Activated T-cell treated with anti-CD3 and anti-CD28 coated beads for 4 hours (primary cell): ENCODE measurements around the gene DNAH10.

Experiments
- DNase-seq: peaks from one replicate; pipeline ENCODE4 v3.0.0-alpha.2; 2020

The DNAH10 gene

DNA sequence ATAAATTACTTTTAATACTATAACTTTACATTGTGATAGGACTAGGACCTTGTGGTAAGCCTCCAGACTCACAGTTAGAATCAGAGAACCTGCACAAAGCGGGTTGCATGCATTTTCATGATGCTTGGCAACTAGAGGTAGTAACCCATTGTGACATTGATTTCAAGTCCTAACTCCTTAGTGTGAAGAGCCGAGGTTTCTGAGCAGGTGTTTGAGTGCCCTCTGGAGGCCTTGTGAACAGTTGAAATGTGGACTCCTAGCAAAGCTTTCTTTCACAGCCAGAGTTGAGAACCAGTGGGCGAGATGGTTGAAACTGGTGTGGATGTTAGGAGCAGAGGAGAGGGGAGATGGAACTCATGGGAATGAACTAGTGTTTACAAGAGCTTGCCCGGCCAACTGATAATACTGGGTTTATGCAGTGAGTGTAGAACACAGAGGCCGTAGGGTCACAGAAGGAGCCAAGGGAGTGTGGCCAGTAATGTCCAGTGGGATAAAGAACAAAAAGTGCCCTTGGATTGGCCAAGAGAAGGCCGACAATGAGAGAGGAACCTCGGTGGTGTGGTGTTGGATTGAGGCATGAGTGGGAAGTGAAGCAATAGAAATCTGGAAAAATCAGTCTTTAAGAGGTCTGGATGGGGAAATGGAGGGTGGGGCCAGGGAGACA is 221.9 kb downstream of the DNAH10 start:
- DNase-seq: no peak

GRCh38 chr12:123984903-123985302 is 222.8 kb downstream of the DNAH10 start:
- DNase-seq: no peak
